ENCODE results near the gene DNAJA2. TPM values are rescaled to one million over a fixed set of nuclear protein-coding genes. Genes with fewer than 3 reads are reported as not detected.
"Not testable (repeated sequence)": the region's sequence is repeated elsewhere in the genome, so short reads cannot be mapped to it uniquely, and the experiment has no call there.

DNAJA2 gene
- total RNA-seq, 2 donors from 2014 or later, result 61.0 to 63.9 TPM

DNA sequence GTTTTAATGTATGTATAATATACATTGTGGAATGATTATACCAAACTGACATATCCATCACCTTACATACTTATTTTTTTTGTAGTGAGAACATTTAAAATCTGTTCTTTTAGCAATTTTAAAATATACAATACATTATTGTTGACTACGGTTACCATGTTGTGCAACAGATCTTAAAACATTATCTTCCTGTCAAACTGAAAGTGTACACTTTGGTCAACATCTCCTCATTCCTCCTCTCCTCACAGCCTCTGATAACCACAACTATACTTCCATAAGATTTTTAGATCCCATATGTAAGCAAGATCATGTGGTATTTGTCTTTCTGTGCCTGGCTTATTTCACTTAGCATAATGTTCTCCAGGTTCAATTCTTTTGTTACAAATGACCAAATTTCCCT lies 7.5 kb upstream of the DNAJA2 start:
- ATAC-seq, result no peak
- no peak for DNase-seq
- intact Hi-C loops (cut with DNase I, micrococcal nuclease), result no loop called here

DNA sequence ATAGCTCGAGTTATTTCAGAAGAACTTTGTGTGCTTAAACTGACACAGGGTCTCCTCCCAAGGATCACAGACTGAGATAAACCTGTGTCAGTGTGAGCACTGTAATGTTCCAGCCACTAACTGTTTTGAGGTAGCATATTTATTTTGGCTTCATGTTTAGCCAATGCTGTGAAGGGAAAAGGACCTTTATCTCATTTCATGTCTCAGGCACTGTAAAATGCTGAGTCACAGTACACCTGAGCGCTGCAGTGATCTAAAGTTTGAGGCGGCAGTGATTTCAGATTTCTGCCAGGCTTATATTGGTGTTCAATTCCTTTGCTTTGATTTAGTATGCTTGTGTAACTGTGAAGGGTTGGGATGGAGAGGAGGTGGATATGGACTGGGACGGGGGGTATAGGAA lies 3.1 kb upstream of the DNAJA2 start:
- DNase-seq, result no peak
- peak; percentile 22 for ATAC-seq
- intact Hi-C loops (cut with DNase I, micrococcal nuclease), result no loop called here

DNA sequence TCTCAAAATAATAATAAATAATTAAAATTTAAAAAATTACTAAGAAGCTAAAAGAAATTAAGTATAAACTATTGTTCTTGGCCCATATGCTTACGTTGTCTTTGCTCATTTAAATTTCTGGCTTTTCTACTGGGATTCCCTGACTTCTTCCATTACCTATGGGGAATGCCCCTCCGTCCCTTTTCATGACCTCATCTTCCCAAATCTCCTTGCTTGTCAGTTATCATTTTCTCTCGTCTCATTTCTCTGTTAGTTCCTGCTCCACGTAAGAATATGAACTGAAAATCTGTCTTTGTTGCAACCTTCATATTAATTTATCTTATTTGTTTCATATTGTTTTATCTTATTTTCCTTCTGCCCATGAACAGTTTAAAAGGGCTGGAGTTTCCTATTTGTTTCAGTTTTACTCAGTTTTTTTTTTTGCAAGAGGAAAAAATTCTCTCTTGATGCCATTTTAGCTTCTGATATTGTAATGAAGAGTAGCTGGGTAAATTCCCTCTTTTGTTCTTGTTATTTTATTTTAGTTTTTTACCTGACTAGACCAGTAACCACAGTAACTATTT lies 2.5 kb upstream of the DNAJA2 start:
- intact Hi-C loops (cut with DNase I, micrococcal nuclease), result no loop called here
- no peak for ATAC-seq
- DNase-seq, result no peak

DNA sequence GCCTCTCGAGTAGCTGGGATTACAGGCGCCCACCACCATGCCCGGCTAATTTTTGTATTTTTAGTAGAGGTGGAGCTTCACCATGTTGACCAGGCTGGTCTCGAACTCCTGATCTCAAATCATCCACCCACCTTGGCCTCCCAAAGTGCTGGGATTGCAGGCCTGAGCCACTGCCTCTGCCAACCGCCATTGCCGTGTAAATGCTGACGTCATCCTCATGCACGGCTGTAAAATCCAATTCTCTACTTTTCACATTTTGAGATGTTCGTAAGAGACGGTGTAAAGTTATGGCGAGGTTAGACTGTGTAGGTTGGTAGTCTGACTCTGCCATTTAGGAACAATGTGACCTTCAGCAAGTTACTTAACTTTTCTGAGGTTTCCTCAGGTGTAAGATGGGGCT lies 1.7 kb upstream of the DNAJA2 start:
- DNase-seq (no peak), ATAC-seq (no peak)
- intact Hi-C loops (cut with DNase I, micrococcal nuclease), result no loop called here

DNA sequence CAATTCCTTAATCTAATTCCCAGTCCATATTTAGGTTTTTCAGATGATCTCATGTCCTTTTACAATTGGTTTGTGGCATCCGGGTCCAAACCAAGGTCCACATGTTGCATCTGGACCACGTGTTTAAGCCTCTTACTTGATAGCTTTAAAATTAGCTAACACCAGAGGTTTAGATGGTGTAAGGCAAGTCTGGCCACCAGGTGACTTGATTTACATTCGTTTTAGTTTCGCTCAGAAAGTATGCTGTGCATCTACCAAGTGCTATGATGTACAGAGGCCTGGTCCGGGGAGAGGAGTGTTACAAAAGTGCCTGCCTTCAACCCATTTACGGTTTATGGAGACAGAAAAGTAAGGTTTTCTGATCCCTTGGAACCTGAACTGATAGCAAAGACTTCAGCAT lies 878 bp upstream of the DNAJA2 start:
- intact Hi-C loops (cut with DNase I, micrococcal nuclease), result no loop called here
- peak in 1 of 2 donors; percentile 13 for DNase-seq
- no peak for ATAC-seq

DNA sequence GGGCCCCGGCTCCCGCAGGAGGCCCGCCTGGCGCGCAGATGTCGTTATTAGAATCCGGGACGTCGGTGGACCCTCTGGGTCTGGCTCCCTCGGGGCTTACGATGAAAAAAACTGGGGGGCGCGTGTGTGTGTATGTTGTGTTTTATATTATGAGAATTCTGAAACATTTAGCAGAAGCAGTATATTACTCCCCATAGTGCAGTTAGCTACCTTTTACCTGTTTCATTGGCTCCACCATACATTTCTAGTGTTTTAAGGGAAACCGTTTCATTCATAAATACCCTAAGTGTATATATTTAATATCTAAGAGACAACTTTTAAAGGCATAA lies 486 bp upstream of the DNAJA2 start:
- intact Hi-C loops (cut with DNase I, micrococcal nuclease), result no loop called here
- no peak for ATAC-seq

DNA sequence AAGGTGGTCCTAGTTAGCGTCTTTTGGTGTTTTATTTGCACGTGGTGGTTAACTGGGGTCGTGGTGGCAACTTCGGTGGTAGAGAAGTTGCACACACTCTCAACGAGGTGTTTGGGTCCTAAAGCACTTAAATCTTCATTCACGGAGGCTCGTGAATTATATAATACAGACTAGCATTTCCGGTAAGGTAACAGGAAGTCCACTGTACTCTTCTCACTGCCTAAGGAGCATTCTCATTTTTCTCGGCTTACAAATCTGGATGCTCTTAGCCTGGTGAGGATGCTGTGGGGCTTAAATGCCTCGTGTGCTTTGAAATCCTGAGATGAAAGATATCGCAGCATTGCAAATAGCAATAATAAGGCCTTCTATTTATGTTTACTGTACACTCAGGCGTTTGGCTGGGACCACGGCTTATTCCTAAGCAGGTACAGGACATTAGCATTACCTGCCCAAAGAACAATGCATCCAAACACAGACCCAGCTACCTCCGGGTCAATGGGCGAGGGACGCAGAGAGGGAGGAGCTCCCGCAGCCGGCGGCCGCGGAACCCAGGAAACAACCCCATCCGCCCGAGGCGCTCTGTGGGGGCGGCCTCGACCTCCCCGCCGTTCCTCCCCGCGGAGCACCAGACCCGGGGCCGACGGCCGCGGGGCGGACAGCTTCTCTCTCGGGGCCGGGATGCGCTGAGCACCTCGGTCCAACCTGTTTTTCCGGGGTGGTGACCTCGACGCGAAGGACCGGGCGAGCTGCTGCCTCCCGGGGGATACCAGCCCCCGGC lies 856 bp downstream of the DNAJA2 start:
- peak; percentile 43 to 61 for DNase-seq
- intact Hi-C loops (cut with DNase I, micrococcal nuclease), result no loop called here
- peak; percentile 50 for ATAC-seq

More for the DNA sequence above, 486 bp upstream of the DNAJA2 start:
- DNase-seq, result no peak

DNA sequence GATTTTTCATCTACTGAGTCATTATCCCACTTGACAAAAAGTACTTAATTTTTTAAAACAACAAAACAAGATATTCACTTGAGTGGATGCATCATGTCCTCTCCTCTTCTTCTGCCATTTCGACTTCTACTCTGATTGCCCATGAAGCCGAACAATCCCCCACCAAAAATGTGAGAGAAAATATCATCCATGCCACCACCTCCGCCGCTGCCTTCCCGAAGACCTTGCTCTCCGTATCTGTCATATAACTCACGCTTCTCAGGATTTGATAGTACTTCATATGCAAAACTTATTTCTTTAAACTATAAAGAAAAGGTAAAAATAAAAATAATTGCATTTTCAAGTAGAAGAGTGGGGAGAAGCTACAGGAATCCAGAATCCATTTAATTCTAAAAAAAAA lies 2.2 kb downstream of the DNAJA2 start:
- ATAC-seq (no peak), DNase-seq (no peak)
- intact Hi-C loops (cut with DNase I, micrococcal nuclease), result no loop called here

DNA sequence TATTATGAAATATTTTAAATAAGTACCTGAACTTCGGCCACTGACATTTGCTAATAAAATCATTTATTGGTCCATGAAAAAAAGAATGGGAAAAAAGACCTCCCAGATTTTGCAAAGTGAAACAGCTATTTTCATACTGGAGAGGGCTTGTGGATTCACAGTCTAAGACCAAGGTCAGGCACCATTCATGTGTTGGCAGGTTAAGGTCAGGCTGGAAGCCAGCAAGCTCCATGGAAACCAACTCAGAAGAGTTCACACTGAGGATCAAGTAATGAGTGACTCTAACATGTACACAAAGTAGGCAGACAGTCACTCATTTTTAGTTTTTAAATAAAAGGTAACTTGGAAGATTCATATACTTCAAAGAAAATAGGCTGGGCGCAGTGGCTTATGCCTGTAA lies 3.4 kb downstream of the DNAJA2 start:
- ATAC-seq (no peak), DNase-seq (no peak)
- intact Hi-C loops (cut with DNase I, micrococcal nuclease), result no loop called here

DNA sequence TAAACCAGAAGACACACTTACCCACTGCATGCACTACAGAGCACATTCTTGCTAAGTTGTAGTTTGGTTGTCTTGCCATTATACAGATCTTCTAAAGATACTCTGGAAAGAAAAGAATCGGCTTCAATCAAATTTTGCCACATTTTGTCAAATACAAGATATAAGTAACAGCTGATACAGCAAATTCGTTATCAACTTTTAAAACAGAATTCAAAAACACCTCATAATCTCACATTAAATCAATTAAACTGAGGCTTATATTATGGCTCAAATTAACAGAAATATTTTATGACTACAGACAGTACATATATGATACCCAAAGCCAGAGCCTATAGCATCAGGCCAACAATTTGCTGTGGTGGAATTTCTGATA lies 5.4 kb downstream of the DNAJA2 start:
- intact Hi-C loops (cut with DNase I, micrococcal nuclease), result no loop called here
- ATAC-seq (no peak), DNase-seq (no peak)

DNA sequence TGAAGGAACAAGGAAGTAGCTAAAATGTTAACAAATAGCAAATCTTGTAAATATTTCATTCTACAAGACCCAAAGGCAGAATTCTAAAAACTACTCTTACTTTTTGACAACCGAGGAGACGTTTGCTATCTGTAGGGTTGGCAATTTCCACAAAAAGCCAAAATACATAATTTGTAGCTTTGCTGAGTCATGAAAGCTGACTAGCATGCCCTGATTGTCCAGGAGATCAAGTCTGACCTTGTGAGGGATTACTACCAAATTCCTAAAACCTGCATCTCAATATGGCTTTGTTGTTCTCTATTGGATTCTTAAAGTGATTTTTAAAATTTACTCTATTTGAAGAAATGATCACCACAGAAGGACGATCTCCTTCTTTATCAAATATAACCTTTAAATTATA lies 10.8 kb downstream of the DNAJA2 start:
- DNase-seq (no peak), ATAC-seq (no peak)
- intact Hi-C loops (cut with DNase I, micrococcal nuclease), result no loop called here

DNA sequence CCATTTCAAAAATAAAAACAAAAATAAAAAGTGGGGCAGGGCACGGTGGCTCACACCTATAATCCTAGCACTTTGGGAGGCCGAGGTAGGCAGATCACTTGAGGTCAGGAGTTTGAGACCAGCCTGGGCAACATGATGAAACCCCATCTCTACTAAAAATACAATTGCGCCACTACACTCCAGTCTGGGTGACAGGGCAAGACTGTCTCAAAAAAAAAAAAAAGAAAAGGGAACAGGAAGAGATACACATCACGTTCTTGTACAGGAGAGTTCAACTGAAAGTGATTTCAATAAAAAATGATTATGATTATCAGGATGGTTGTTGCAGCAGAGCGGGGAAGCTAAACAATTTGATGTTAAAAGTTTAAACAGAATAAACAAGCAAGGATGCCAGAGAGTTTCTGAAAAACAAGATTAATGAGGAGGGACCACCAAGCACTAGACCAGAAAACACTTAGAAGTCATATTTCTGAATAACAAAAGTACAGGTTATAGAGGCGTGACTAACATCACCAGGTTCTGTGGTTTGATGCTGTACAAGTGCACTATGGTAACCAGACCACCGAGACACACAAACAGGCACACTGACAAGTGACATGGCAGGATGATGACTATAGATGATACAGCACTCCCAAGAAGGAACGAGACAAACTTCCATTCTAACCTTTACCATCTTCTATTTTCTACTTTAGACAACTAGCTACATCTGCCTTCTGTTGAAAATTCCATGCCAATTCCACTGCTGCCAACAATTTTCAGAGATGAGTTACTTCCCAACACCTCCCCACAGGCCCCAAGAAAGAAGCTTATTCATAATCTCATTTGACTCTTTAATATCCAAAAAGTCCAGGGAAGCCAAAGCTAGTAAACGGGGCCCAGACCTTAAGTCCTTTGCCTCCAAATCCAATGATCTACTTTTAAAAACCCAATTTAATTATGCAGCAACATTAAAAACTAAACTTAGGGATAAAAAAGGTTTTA lies 11.8 kb downstream of the DNAJA2 start:
- ATAC-seq (no peak), DNase-seq (no peak)
- intact Hi-C loops (cut with DNase I, micrococcal nuclease), result no loop called here

DNA sequence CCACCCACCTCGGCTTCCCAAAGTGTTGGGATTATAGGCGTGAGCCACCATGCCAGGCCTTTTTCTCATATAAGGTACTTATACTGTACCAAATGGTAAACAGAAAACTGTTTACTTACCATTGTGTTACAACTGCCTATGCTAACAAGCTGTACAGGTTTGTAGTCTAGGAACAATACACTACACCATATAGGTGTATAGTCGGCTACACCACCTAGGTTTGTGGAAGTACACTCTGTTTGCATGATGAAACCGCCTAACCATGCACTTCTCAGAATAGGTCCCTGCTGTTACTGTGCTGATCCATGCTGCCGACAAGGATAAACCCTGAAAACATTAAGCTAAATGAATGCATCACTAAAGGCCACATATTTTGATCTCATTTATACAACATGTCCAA lies 18.9 kb downstream of the DNAJA2 start:
- ATAC-seq (peak; percentile 70), DNase-seq (no peak)
- intact Hi-C loops (cut with DNase I, micrococcal nuclease), result no loop called here

DNA sequence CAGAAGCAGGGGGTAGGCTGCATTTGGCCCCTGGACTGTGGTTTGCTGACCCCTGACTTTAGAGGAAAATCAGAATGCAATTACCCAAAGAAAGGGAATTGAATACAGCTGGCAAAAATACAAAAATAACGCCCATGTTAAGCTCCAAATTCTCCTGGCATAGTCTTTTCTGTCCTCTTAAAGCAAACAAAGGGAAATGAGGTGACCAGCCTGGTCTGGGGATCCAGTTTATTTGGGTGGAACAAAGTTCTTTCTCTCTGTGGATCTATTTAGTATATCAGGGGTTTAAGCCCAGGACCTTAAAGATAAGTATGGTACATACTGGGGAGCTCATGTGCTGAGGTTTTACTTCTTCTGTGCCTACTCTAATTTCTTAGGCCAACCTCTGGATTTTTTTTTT lies 23.5 kb downstream of the DNAJA2 start:
- no peak for ATAC-seq
- intact Hi-C loops (cut with DNase I, micrococcal nuclease), result no loop called here
- DNase-seq, result no peak

DNA sequence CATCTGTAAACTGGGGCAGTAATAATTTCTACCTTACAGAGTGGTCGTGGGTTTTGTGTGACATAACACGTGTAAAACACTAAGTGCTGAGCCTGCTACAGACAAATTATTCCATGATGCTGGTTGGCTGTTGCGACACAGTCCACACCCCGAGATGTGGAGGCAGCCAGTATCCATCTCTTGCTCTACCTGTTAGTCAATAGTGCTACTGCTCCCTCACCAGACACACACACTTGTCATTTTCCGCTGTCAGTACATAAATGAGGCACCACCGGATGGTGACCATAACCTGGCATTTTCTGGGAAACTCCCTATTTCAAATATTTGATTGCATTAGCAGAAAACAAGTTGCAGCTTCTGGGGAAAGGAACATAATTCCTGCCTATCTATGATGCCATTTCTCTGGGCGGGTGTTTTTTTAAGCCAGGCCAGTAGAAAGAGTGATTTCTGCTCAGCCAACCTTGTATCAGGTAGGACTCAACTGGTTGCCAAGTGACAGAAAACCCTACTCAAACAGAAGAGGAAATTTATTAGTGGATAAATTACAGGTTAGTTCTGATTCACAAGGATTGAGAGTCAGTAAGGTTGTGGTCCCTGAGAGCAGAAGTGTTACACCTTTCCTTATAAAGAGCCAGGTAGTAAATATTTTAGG lies 24.1 kb downstream of the DNAJA2 start:
- no peak for ATAC-seq
- intact Hi-C loops (cut with DNase I, micrococcal nuclease), result no loop called here
- DNase-seq, result no peak

DNA sequence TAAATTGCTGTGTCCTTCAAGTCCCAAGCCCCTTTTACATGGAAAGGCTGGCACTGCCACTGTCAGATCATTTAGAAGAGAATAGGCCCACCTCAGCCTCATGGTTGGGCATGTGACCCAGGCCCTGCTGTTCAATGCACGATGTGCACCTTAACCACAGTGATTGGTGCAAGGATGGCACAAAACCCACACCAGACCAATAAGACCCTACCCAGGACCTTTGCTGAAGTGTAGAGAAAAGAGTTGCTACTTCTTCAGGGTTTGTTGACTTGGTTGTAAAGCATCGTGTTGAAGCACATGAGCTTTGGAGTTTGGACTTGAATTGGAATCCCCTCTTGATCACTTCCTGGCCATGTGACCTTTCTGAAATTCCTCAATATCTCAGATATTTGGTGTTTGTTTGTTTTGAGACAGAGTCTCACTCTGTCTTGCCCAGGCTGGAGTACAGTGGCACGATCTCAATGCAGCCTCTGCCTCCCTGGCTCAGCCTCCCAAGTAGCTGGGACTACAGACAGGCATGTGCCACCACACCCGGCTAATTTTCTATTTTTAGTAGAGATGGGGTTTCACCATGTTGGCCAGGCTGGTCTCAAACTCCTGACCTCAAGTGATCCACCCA lies 24.8 kb downstream of the DNAJA2 start:
- DNase-seq (no peak), ATAC-seq (no peak)
- intact Hi-C loops (cut with DNase I, micrococcal nuclease), result no loop called here

DNA sequence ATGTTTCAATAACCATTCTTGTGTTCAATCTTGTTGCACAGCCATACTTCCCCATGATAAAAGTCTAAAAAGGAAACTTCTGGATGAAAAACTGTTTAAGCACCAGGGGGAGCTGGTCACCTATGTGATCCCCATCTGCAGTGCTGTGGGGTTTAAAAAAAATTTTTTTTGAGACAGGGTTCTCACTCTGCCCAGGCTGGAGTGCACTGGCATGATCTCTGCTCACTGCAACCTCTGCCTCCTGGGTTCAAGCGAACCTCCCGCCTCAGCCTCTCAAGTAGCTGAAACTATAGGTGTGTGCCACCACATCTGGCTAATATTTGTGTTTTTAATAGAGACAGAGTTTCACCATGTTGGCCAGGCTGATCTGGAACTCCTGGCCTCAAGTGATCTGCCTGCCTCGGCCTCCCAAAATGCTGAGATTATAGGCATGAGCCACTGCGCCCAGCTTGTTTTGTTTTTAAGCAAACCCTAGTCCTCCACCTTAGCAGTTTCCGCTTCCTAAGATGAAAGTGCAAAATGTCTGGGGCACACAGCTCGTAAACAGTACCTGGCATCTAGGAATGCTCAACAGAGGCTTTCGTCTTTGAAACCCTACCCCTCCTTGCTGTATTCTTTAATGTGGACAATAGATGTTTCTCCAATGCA lies 25.4 kb downstream of the DNAJA2 start:
- DNase-seq (no peak), ATAC-seq (peak; percentile 69)
- intact Hi-C loops (cut with DNase I, micrococcal nuclease), result no loop called here

DNA sequence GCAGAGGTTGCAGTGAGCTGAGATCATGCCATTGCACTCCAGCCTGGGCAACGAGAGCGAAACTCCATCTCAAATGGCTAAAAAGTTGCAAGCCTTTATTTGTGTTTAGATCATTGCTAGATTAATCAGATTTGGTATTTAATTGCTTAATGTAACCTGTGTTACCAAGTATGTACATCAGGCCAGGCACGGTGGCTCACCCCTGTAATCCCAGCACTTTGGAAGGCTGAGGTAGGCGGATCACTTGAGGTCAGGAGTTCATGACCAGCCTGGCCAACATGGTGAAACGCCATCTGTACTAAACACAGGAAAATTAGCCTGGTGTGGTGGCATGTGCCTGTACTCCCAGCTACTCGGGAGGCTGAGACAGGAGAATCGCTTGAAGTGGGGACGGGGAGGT lies 28.8 kb downstream of the DNAJA2 start:
- ATAC-seq; DNase-seq; intact Hi-C loops (cut with DNase I, micrococcal nuclease): not testable (repeated sequence)

DNA sequence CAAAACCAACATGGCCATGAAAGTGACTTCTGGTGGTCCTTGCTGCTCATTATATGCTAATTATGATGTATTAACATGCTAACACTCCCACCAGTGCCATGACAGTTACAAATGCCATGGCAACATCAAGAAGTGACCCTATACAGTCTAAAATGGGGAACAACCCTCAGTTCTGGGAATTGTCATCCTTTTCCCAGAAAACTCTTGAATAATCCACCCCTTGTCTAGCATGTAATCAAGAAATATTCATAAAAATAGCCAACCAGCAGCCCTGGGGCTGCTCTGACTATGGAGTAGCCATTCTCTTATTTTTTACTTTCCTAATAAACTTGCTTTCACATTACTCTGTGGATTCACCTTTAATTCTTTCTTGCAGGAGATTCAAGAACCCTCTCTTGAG lies 35.9 kb downstream of the DNAJA2 start:
- intact Hi-C loops (cut with DNase I, micrococcal nuclease), result no loop called here
- no peak for ATAC-seq
- no peak for DNase-seq

Data from left colon (tissue), 2 donors.